Suprapubic skin (tissue), 4 donors: Measurements from ENCODE around the gene TRAF7. TPM values are rescaled to one million over a fixed set of nuclear protein-coding genes. Genes with fewer than 3 reads are reported as not detected.

Experiments
- DNase-seq, 2 donors: peaks; one replicate each; pipeline ENCODE4 v3.0.0-alpha.2; 2019; ENCODE audit warnings: low spot score in 2 of 2
- H3K27ac ChIP-seq: fragments of 200-600 bp; sonication (generic); one replicate; pipeline ENCODE4 v1.5.1; 2019
- H3K27me3 ChIP-seq: fragments of 200-600 bp; sonication (generic); one replicate; pipeline ENCODE4 v1.5.1; 2019
- H3K36me3 ChIP-seq: fragments of 200-600 bp; sonication (generic); one replicate; pipeline ENCODE4 v1.5.1; 2019
- H3K4me1 ChIP-seq: fragments of 200-600 bp; sonication (generic); one replicate; pipeline ENCODE4 v1.5.1; 2019
- H3K4me3 ChIP-seq: fragments of 200-600 bp; sonication (generic); one replicate; pipeline ENCODE4 v1.5.1; 2019; ENCODE audit warnings: mild to moderate bottlenecking
- H3K9me3 ChIP-seq: fragments of 200-600 bp; sonication (generic); one replicate; pipeline ENCODE4 v1.5.1; 2019
- EP300 ChIP-seq: sonication (generic); formaldehyde crosslinking; IDR thresholded peaks from one replicate; pipeline ENCODE4 v1.6.1; 2017; ENCODE audit warnings: antibody characterized with exemption
- POLR2A ChIP-seq, 2 donors: fragments of 450-650 bp; IDR thresholded peaks; one replicate each; pipeline ENCODE4 v1.6.1; 2017; ENCODE audit warnings: antibody characterized with exemption in 2 of 2, mild to moderate bottlenecking in 2 of 2, moderate library complexity in 2 of 2
- POLR2AphosphoS5 ChIP-seq, 3 donors: sonication (generic); formaldehyde crosslinking; IDR thresholded peaks; one replicate each; pipeline ENCODE4 v1.6.1; 2017; ENCODE audit warnings: antibody characterized with exemption in 3 of 3
- WGBS: methylation state at CpG from one replicate; pipeline ENCODE4 v1.1.5; 2018; 5-methylcytosine and 5-hydroxymethylcytosine counted together
- total RNA-seq, 4 donors: library from RNA; depleted of rRNA; stranded (reverse); fragments of >200 nt; gene quantifications; one replicate each; pipeline ENCODE4 v1.1.0, GENCODE V29; 2016
- TF ChIP-seq, protein P1 (sequence below), 2 donors: fragments of 200-600 bp in 1 of 2; fragments of 450-650 bp in 1 of 2; sonication (generic) in 1 of 2; IDR thresholded peaks; one replicate each; pipeline ENCODE4 v1.5.1; 2016 to 2019; ENCODE audit warnings: antibody characterized with exemption in 2 of 2, mild to moderate bottlenecking in 1 of 2, moderate library complexity in 1 of 2

Gene TRAF7
- total RNA-seq, 4 donors from 2014 or later: 53.4 to 74.7 (median 66.5) TPM

DNA sequence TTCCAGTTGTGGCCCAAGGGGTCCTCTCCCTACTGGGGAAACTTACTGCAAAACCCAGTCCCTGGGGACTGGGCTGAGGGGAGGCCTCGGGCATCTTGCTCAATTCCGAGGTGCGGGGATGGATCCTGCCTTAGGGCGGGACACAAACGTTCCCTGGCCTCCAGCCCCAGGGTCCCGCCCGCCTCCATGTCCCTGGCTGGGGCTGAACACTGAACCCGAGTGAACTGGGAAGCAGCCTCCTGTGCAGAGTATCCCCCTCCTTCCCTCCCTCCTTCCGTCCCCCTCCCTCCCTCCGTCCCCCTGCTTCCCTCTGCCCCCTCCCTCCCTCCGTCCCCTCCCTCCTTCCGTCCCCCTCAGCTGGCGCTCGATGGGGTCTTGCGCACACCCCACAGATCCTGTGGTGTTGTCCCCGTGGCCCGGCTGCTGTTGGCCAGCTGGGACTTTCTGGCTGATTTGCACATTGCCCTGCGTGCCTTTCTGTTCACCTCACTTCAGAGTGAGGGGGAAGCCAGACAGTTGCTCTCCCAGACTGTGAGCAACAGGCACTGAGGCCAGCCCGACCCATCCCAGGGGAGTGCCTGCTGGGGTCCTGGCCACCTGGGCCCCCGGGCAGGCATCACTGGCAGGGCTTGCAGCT is 5.5 kb downstream of the TRAF7 start:
- peak; percentile 86 to 91 for DNase-seq
- Histone ChIP-seq H3K4me3 (peak overlapping the region; percentile 1), H3K9me3 (no peaks in the 10 kb centered on the region), H3K27me3 (no peaks in the 10 kb centered on the region), H3K4me1 (peaks cover 78% of the 10 kb centered on the region), H3K27ac (peak overlapping the region; percentile 90), H3K36me3 (peaks cover 5% of the 10 kb centered on the region)
- TF ChIP-seq, protein P1, sequence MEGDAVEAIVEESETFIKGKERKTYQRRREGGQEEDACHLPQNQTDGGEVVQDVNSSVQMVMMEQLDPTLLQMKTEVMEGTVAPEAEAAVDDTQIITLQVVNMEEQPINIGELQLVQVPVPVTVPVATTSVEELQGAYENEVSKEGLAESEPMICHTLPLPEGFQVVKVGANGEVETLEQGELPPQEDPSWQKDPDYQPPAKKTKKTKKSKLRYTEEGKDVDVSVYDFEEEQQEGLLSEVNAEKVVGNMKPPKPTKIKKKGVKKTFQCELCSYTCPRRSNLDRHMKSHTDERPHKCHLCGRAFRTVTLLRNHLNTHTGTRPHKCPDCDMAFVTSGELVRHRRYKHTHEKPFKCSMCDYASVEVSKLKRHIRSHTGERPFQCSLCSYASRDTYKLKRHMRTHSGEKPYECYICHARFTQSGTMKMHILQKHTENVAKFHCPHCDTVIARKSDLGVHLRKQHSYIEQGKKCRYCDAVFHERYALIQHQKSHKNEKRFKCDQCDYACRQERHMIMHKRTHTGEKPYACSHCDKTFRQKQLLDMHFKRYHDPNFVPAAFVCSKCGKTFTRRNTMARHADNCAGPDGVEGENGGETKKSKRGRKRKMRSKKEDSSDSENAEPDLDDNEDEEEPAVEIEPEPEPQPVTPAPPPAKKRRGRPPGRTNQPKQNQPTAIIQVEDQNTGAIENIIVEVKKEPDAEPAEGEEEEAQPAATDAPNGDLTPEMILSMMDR (IDR thresholded peaks at IDR 0.05): no peak
- no peak for TF ChIP-seq EP300
- TF ChIP-seq POLR2AphosphoS5 (IDR thresholded peaks at IDR 0.05): no peak
- TF ChIP-seq POLR2A (IDR thresholded peaks at IDR 0.05): no peak
- 38% methylated on average over 16 of the region's 20 CpGs for WGBS

DNA sequence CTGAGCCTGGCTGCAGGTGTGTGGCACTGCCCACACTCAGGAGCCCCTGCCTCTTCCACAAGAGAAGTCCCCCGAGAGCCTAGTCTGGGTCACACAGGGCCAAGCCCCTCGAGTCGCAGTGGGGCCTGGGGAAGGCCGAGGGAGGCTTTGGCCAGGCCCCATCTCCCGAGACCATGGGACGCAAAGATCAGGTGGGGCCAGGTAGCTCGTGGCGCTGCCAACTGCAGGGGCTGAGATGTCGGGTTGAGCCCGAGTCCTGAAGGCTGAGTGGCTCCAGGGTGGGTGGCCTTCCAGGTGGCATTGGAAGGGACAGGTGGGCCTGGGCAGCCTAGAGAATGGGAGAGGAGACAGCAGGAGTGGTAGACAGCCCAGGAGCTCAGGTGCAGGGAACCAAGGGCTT is 6.3 kb downstream of the TRAF7 start:
- peaks cover 73% of the 10 kb centered on the region for H3K4me1 ChIP-seq
- no peaks in the 10 kb centered on the region for H3K9me3 ChIP-seq
- TF ChIP-seq POLR2A (IDR thresholded peaks at IDR 0.05): no peak
- no peak for TF ChIP-seq POLR2AphosphoS5 (IDR thresholded peaks at IDR 0.05)
- TF ChIP-seq EP300: no peak
- TF ChIP-seq, protein P1 (IDR thresholded peaks at IDR 0.05): no peak
- 76% methylated on average over 6 of the region's 10 CpGs for WGBS
- peak overlapping the region; percentile 90 for H3K27ac ChIP-seq
- H3K36me3 ChIP-seq: peaks cover 13% of the 10 kb centered on the region
- H3K4me3 ChIP-seq: no peak overlapping the region
- no peaks in the 10 kb centered on the region for H3K27me3 ChIP-seq
- no peak for DNase-seq

DNA sequence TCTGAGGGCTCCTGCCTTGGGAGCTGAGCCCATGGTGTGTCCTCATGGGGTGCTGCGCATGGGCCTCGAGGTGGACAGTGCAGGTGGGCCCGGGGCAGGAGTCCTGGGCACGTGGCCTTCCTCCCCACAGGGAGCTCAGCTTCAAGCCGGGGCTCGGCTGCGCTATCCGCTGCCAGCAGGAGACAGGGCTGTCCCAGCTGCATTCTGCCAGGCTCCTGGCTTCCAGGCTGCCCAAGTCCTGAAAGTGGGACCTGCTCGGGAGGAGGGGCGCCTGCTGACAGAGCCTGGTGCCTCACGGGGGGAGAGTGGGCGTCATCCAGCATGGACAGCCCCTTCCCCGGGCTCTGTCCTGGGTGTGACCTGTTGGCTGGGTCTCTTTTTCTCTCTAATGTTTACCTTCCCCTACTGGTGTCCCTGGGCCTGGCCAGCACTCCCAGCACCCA is 7.1 kb downstream of the TRAF7 start:
- Histone ChIP-seq H3K36me3 (peaks cover 21% of the 10 kb centered on the region), H3K27me3 (no peaks in the 10 kb centered on the region), H3K4me3 (peak overlapping the region; percentile 17), H3K27ac (peak overlapping the region; percentile 90), H3K9me3 (no peaks in the 10 kb centered on the region), H3K4me1 (peaks cover 65% of the 10 kb centered on the region)
- TF ChIP-seq POLR2AphosphoS5 (IDR thresholded peaks at IDR 0.05) (no peak), POLR2A (IDR thresholded peaks at IDR 0.05) (no peak), EP300 (no peak)
- TF ChIP-seq, protein P1 (IDR thresholded peaks at IDR 0.05): no peak
- WGBS: 63% methylated on average over 6 of the region's 13 CpGs
- DNase-seq: no peak

DNA sequence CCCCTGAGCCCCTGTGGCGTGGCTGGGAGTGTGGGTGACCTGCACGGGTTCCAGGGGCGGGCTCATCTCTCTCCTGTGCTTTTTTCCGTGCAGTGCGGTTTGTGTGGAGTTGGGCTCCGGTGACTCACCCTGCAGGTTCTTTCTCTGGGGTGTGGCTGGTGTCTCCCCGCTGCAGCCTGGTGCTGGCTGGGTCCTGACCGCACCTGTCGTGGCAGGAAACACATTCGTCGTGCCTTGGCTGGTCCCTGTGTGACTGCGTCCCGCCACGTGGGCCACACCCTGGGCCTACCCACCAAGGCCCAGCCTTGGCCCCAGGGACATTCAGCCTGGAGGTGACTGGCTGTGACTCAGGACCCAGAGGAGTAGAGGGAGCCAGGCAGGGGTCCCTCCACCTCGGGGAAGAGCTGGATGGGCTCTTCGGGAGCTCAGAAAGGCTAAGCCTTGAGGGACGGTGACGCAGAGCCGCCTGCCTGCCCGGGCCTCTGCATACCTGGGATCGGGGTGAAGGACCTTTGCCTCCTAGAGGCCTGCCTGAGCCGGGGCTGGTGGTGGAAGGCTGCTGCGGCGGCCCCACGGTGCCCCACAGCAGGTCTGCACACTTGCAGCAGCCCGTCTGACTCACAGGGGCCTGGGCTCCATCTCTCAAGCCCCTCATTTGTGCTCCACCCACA is 7.8 kb downstream of the TRAF7 start:
- 65% methylated on average over 23 of the region's 26 CpGs for WGBS
- Histone ChIP-seq H3K36me3 (peaks cover 27% of the 10 kb centered on the region), H3K9me3 (no peaks in the 10 kb centered on the region), H3K27me3 (no peaks in the 10 kb centered on the region), H3K27ac (peak overlapping the region; percentile 90), H3K4me3 (peak overlapping the region; percentile 17), H3K4me1 (peaks cover 58% of the 10 kb centered on the region)
- TF ChIP-seq, protein P1 (IDR thresholded peaks at IDR 0.05): no peak
- TF ChIP-seq POLR2AphosphoS5 (IDR thresholded peaks at IDR 0.05): peak in 2 of 3 donors; percentile 71 to 78
- peak in 1 of 2 donors; percentile 84 for DNase-seq

DNA sequence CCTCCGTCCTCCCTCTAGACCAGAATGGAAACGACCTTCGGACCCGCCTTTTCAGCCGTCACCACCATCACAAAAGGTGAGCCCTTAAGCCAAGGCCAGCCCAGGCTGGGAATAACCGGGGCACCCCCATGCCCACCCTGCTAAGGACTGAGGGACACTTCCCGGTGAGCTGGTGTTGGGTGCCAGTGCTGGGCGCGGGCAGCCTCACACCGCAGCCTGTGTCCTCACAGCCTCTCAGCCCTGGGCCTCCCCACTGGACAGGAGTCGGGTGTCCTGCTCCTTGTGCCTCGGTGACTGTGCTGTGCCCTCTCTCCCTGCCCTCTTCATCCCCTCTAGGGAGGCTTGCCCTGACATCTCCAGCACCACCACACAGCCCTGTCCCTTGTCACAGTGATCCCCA is 10.3 kb downstream of the TRAF7 start:
- H3K4me1 ChIP-seq: peaks cover 33% of the 10 kb centered on the region
- TF ChIP-seq EP300 (no peak), POLR2AphosphoS5 (IDR thresholded peaks at IDR 0.05) (no peak), POLR2A (IDR thresholded peaks at IDR 0.05) (no peak)
- TF ChIP-seq, protein P1 (IDR thresholded peaks at IDR 0.05): no peak
- peaks cover 38% of the 10 kb centered on the region for H3K36me3 ChIP-seq
- H3K4me3 ChIP-seq: no peak overlapping the region
- no peak for DNase-seq
- H3K27ac ChIP-seq: no peak overlapping the region
- 93% methylated on average over 2 of the region's 12 CpGs for WGBS
- H3K27me3 ChIP-seq: no peaks in the 10 kb centered on the region
- H3K9me3 ChIP-seq: no peaks in the 10 kb centered on the region
